Activated CD4-positive, alpha-beta memory T cell treated with anti-CD3 and anti-CD28 coated beads, Interleukin-2, amount 10 ng/mL, durations not matched to agents 7 days and 5 days (primary cell): ENCODE measurements around the gene RECK. TPM values are rescaled to one million over a fixed set of nuclear protein-coding genes. Genes with fewer than 3 reads are reported as not detected.
"Not testable (repeated sequence)": the region's sequence is repeated elsewhere in the genome, so short reads cannot be mapped to it uniquely, and the experiment has no call there.

Experiments
- CTCF ChIA-PET: fragments of 350-600 bp; sonication (Branson Sonifier 250); formaldehyde crosslinking; loops from one replicate; lab custom pipeline; 2021; ENCODE audit warnings: antibody characterized with exemption, inconsistent platforms; lab: Charles Lee
- POLR2A ChIA-PET: fragments of 350-600 bp; sonication (Branson Sonifier 250); formaldehyde crosslinking; loops from one replicate; lab custom pipeline; 2021; ENCODE audit warnings: antibody characterized with exemption; lab: Charles Lee
- DNase-seq: peaks from one replicate; pipeline ENCODE4 v3.0.0-alpha.2; 2020
- H3K27ac Mint-ChIP-seq: one replicate; pipeline ENCODE4 v1.8.0; 2021; ENCODE audit warnings: mild to moderate bottlenecking, mixed read lengths
- H3K27me3 Mint-ChIP-seq: one replicate; pipeline ENCODE4 v1.8.0; 2021; ENCODE audit warnings: mixed read lengths
- H3K36me3 Mint-ChIP-seq: one replicate; pipeline ENCODE4 v1.8.0; 2021; ENCODE audit warnings: low read depth, mixed read lengths
- H3K4me1 Mint-ChIP-seq: one replicate; pipeline ENCODE4 v1.8.0; 2021; ENCODE audit warnings: mixed read lengths
- H3K4me3 Mint-ChIP-seq: one replicate; pipeline ENCODE4 v1.8.0; 2021; ENCODE audit warnings: mild to moderate bottlenecking, mixed read lengths
- H3K9me3 Mint-ChIP-seq: one replicate; pipeline ENCODE4 v1.8.0; 2021; ENCODE audit warnings: mixed read lengths
- total RNA-seq, 2 experiments: library from RNA; stranded (reverse); gene quantifications; one replicate each; pipeline ENCODE4 v1.2.3, GENCODE V29; 2021

Gene RECK
- total RNA-seq, 2 experiments from 2014 or later: 7.4 to 8.1 TPM

DNA sequence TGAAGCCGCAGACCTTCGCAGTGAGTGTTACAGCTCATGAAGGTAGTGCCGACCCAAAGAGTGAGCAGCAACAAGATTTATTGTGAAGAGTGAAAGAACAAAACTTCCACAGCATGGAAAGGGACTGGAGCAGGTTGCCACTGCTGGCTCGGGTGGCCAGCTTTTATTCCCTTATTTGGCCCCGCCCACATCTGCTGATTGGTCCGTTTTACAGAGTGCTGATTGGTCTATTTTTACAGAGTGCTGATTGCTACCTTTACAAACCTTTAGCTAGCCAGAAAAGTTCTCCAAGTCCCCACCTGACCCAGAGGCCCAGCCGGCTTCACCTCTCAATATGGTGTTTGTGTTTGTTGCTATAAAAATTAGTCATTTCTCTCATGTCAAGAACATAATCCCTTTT, 49.7 kb downstream of the RECK start:
- CTCF ChIA-PET: interaction anchor here (0.5 to 1.1 kb wide), 2 partner anchors 17 to 32 kb away, joined by 3 read pairs; no protein-coding TSS in a partner anchor
- Mint-ChIP-seq H3K4me1 (peaks cover 2% of the 10 kb centered on the region), H3K4me3 (no peak overlapping the region), H3K27ac (no peak overlapping the region), H3K27me3 (no peaks in the 10 kb centered on the region), H3K9me3 (no peaks in the 10 kb centered on the region), H3K36me3 (peaks cover 18% of the 10 kb centered on the region)
- no peak for DNase-seq
- POLR2A ChIA-PET: interaction anchor here (1.0 kb wide), 1 partner anchor 104 kb away, joined by 3 read pairs; the partner anchor contains the start of gene CLTA

- H3K27me3 Mint-ChIP-seq, DNase-seq, H3K9me3 Mint-ChIP-seq, H3K4me1 Mint-ChIP-seq, POLR2A ChIA-PET, H3K27ac Mint-ChIP-seq, H3K4me3 Mint-ChIP-seq: not testable (repeated sequence)
- CTCF ChIA-PET: interaction anchor here (1.7 kb wide), 1 partner anchor 13 kb away, joined by 4 read pairs; no protein-coding TSS in a partner anchor
- peaks cover 22% of the 10 kb centered on the region for H3K36me3 Mint-ChIP-seq
Measured at GRCh38 chr9:36087054-36087453, 50.3 kb downstream of the RECK start.

DNA sequence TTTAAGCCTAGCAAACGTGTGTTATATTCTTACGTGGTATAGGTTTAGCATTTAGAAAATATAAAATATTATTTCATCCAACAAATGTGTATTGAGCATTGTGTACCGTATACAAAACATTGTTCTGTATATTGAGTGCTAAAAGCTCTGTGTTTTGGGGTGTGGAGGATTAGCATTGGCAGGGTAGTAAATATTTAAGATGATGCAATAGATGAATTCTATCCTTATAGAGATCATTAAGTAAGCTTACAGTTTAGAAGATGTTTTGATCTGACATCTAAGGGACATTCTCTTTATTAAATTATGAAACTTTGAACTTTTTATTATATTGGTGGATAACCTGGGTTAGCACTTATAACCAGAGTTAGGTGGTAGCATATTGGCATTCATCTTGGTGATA, 51.3 kb downstream of the RECK start:
- no peak overlapping the region for H3K4me3 Mint-ChIP-seq
- no peaks in the 10 kb centered on the region for H3K27me3 Mint-ChIP-seq
- H3K27ac Mint-ChIP-seq: no peak overlapping the region
- ChIA-PET CTCF (interaction anchor here (0.6 to 1.7 kb wide), 4 partner anchors 12 to 23 kb away, joined by 4 to 6 read pairs (median 4); no protein-coding TSS in a partner anchor), POLR2A (no interaction called here)
- H3K4me1 Mint-ChIP-seq: peaks cover 15% of the 10 kb centered on the region
- no peak for DNase-seq
- H3K36me3 Mint-ChIP-seq: peaks cover 22% of the 10 kb centered on the region
- H3K9me3 Mint-ChIP-seq: peaks cover 3% of the 10 kb centered on the region

DNA sequence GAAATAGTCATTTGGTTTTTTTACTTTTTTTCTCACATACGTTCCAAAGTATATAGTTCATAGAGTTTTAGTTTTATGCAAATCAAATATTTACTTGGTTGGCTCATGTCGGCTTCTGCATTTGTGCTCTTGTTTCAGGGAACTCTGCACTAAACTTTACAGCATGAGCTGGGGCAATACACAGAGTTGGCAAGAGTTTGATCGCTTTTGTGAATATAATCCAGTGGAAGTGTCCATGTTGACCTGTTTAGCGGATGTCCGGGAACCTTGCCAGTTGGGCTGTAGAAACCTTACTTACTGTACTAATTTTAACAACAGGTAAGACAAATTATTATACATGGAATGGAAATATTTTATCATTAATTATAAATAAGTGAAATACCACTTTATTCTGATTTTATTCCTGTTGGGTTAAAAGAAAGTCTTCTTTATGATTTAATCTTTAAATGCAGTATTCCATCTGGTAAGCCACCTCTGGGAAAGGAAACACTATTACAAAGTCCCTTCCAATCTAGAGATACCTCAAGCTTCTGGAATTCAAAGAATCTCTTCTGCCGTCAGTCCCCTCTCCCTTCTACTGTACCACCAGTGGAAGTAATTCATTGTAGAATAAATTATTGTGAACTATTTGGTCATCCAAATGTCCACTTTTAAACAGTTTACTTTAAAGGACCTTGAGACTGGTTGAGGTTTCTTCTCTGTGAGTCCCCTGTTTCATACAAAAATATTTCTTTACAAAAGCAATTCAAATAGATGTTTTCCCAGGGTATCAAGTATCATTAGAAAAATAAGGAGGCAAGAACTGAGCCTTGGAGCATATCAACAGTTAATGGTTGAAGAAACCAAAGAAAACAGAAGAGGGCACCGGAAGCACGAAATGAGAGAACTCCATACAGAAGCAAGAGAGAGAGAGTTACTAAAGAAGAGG, 54.6 kb downstream of the RECK start:
- ChIA-PET POLR2A (no interaction called here), CTCF (interaction anchor here (2.5 kb wide), 1 partner anchor 12 kb away, joined by 19 read pairs; no protein-coding TSS in a partner anchor)
- H3K27me3 Mint-ChIP-seq: no peaks in the 10 kb centered on the region
- H3K4me3 Mint-ChIP-seq: no peak overlapping the region
- peaks cover 20% of the 10 kb centered on the region for H3K36me3 Mint-ChIP-seq
- peak overlapping the region; percentile 28 for H3K27ac Mint-ChIP-seq
- no peak for DNase-seq
- peaks cover 19% of the 10 kb centered on the region for H3K4me1 Mint-ChIP-seq
- peaks cover 3% of the 10 kb centered on the region for H3K9me3 Mint-ChIP-seq

GRCh38 chr9:36092014-36092413, 55.3 kb downstream of the RECK start:
- Mint-ChIP-seq H3K4me1 (peaks cover 19% of the 10 kb centered on the region), H3K27me3 (no peaks in the 10 kb centered on the region), H3K9me3 (peaks cover 3% of the 10 kb centered on the region), H3K4me3 (no peak overlapping the region), H3K36me3 (peaks cover 13% of the 10 kb centered on the region), H3K27ac (peak overlapping the region; percentile 28)
- CTCF ChIA-PET: interaction anchor here (1.0 to 2.5 kb wide), 3 partner anchors 11 to 98 kb away, joined by 3 to 19 read pairs (median 3); no protein-coding TSS in a partner anchor
- POLR2A ChIA-PET: interaction anchor here (1.2 kb wide), 1 partner anchor 77 kb away, joined by 4 read pairs; the partner anchor contains the start of gene CCIN
- no peak for DNase-seq

- peaks cover 19% of the 10 kb centered on the region for H3K4me1 Mint-ChIP-seq
- no peaks in the 10 kb centered on the region for H3K27me3 Mint-ChIP-seq
- H3K36me3 Mint-ChIP-seq: peaks cover 6% of the 10 kb centered on the region
- peak overlapping the region; percentile 81 for H3K27ac Mint-ChIP-seq
- CTCF ChIA-PET: interaction anchor here (1.0 to 2.5 kb wide), 4 partner anchors 10 to 97 kb away, joined by 3 to 19 read pairs (median 3); no protein-coding TSS in a partner anchor
- POLR2A ChIA-PET: interaction anchor here (1.2 kb wide), 1 partner anchor 76 kb away, joined by 4 read pairs; the partner anchor contains the start of gene CCIN
- peak; percentile 64 for DNase-seq
- peaks cover 3% of the 10 kb centered on the region for H3K9me3 Mint-ChIP-seq
- H3K4me3 Mint-ChIP-seq: no peak overlapping the region
Measured at GRCh38 chr9:36092509-36093215, 55.9 kb downstream of the RECK start.

DNA sequence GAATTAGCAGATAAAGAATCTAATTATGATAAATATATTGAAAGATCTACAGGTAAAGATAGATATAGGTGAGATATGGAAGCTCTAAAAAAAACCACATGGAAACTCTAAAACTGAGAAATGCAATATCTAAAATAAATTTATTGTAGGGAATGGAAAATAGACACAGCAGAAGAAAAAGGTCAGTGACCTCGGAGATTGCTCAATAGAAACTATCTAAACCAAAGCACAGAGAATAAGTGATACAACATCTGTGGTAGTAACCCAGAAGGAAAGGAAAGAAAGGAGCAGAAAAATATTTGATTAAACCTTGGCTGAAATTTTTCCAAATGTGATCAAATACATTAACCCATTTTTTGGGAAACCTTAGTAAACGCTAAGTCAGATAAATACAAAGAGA, 56.7 kb downstream of the RECK start:
- ChIA-PET POLR2A (interaction anchor here (1.2 kb wide), 1 partner anchor 75 kb away, joined by 4 read pairs; the partner anchor contains the start of gene CCIN), CTCF (interaction anchor here (1.1 to 2.5 kb wide), 3 partner anchors 10 to 73 kb away, joined by 3 to 19 read pairs (median 3); no protein-coding TSS in a partner anchor)
- H3K4me3 Mint-ChIP-seq: no peak overlapping the region
- H3K36me3 Mint-ChIP-seq: peaks cover 5% of the 10 kb centered on the region
- H3K27ac Mint-ChIP-seq: no peak overlapping the region
- H3K4me1 Mint-ChIP-seq: peaks cover 19% of the 10 kb centered on the region
- DNase-seq: no peak
- H3K27me3 Mint-ChIP-seq: no peaks in the 10 kb centered on the region
- H3K9me3 Mint-ChIP-seq: peaks cover 3% of the 10 kb centered on the region

GRCh38 chr9:36099718-36100117, 63.0 kb downstream of the RECK start:
- Mint-ChIP-seq H3K27me3 (no peaks in the 10 kb centered on the region), H3K9me3 (no peaks in the 10 kb centered on the region), H3K4me1 (peaks cover 8% of the 10 kb centered on the region), H3K36me3 (no peaks in the 10 kb centered on the region), H3K4me3 (no peak overlapping the region), H3K27ac (no peak overlapping the region)
- ChIA-PET POLR2A (interaction anchor here (0.9 kb wide), 1 partner anchor 141 kb away, joined by 3 read pairs; no protein-coding TSS in a partner anchor), CTCF (interaction anchor here (0.5 to 9.1 kb wide), 4 partner anchors 12 to 91 kb away, joined by 3 to 325 read pairs (median 32); partner anchors contain the start of genes CCIN and CLTA)
- no peak for DNase-seq

- Mint-ChIP-seq H3K4me3 (no peak overlapping the region), H3K27me3 (no peaks in the 10 kb centered on the region), H3K36me3 (no peaks in the 10 kb centered on the region), H3K4me1 (peaks cover 8% of the 10 kb centered on the region), H3K27ac (no peak overlapping the region), H3K9me3 (no peaks in the 10 kb centered on the region)
- CTCF ChIA-PET: interaction anchor here (0.5 to 9.1 kb wide), 10 partner anchors 8 to 118 kb away, joined by 3 to 325 read pairs (median 10); partner anchors contain the start of genes CCIN, CLTA and GLIPR2
- POLR2A ChIA-PET: interaction anchor here (0.9 to 3.8 kb wide), 4 partner anchors 36 to 141 kb away, joined by 3 to 19 read pairs (median 4); partner anchors contain the start of gene GLIPR2
- no peak for DNase-seq
Measured at GRCh38 chr9:36100532-36100931, 63.8 kb downstream of the RECK start.

- ChIA-PET CTCF (interaction anchor here (0.7 to 9.1 kb wide), 32 partner anchors 10 to 314 kb away, joined by 3 to 325 read pairs (median 4); partner anchors contain the start of genes CCIN, CLTA, GLIPR2 and HRCT1), POLR2A (interaction anchor here (0.8 to 3.8 kb wide), 10 partner anchors 18 to 227 kb away, joined by 3 to 19 read pairs (median 4); partner anchors contain the start of genes CLTA and GLIPR2)
- H3K9me3 Mint-ChIP-seq: no peaks in the 10 kb centered on the region
- no peak overlapping the region for H3K4me3 Mint-ChIP-seq
- H3K4me1 Mint-ChIP-seq: peaks cover 8% of the 10 kb centered on the region
- H3K36me3 Mint-ChIP-seq: no peaks in the 10 kb centered on the region
- no peaks in the 10 kb centered on the region for H3K27me3 Mint-ChIP-seq
- no peak overlapping the region for H3K27ac Mint-ChIP-seq
- DNase-seq: no peak
Measured at GRCh38 chr9:36101916-36102741, 65.4 kb downstream of the RECK start.

GRCh38 chr9:36102742-36103495, 66.2 kb downstream of the RECK start:
- no peaks in the 10 kb centered on the region for H3K9me3 Mint-ChIP-seq
- no peaks in the 10 kb centered on the region for H3K27me3 Mint-ChIP-seq
- CTCF ChIA-PET: interaction anchor here (0.6 to 9.1 kb wide), 35 partner anchors 10 to 1490 kb away, joined by 3 to 325 read pairs (median 4); partner anchors contain the start of genes CCIN, CLTA, GLIPR2 and HRCT1
- H3K36me3 Mint-ChIP-seq: no peaks in the 10 kb centered on the region
- POLR2A ChIA-PET: interaction anchor here (0.8 to 3.8 kb wide), 8 partner anchors 17 to 226 kb away, joined by 3 to 19 read pairs (median 6); partner anchors contain the start of gene CLTA
- H3K27ac Mint-ChIP-seq: no peak overlapping the region
- DNase-seq: peak; percentile 88
- peaks cover 8% of the 10 kb centered on the region for H3K4me1 Mint-ChIP-seq
- no peak overlapping the region for H3K4me3 Mint-ChIP-seq
